ENCODE measurements around the gene HSPG2.

DNA sequence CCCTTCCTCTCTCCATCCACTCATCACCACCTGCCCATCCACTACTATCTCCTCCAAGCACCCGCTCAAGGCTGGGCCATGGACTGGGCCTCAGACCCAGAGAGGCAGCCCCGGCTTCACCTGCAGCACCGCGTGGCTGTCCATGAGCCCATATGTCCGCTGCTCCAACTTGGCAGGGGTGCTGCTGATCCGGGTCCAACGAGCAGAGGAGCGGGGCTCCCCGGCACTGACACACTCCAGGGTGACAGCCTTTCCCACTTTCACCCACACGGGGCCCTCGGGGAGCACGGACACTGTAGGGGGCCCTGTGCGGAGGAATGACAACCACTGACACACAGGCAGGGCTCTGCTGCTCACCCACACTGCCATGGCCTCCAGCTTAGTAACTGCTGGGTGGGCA is 96.1 kb downstream of the HSPG2 start:
- no peak for TF ChIP-seq TAF1 (IDR thresholded peaks at IDR 0.05; ENCODE audit: borderline replicate concordance, low read depth, low read length)
- no peak for TF ChIP-seq POLR2A (IDR thresholded peaks at IDR 0.05; ENCODE audit: low read depth, low read length)
- TF ChIP-seq POLR2AphosphoS5 (IDR thresholded peaks at IDR 0.05; ENCODE audit: low read depth, low read length) = no peak
